Measurements from ENCODE around the gene USP53.

The USP53 gene

DNA sequence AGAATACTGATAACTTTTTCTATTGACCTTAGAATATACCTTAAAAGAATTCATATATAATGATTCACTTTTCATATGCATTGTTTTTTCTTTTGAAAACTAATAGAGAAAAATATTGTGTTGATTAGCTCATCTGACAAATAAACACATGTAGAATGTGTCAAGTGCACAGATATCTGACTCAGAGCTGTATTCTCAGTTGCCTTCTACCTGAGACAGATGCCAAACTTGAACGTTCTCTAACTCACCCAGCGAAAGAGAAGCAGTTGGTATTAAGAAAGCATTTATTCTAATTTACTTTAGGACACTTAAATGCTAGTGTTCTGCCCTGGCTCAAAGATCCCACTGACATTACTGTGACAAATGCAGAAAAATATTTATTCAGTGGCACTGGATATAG, 28.1 kb downstream of the USP53 start:
- Histone ChIP-seq H3K9me2 (replicated peaks; ENCODE audit: control insufficient read depth, low read length) (no peaks in the 10 kb centered on the region), H3K4me1 (ENCODE audit: control insufficient read depth, low read length) (peaks cover 54% of the 10 kb centered on the region), H3K4me2 (ENCODE audit: low read length) (no peak overlapping the region), H3K79me2 (ENCODE audit: control insufficient read depth, low read length) (peaks cover 82% of the 10 kb centered on the region), H3K36me3 (ENCODE audit: control insufficient read depth, low read length) (peaks cover 89% of the 10 kb centered on the region), H3K9me3 (ENCODE audit: control insufficient read depth, insufficient read depth, low read length) (no peaks in the 10 kb centered on the region), H3F3A (ENCODE audit: control insufficient read depth, insufficient read depth) (peaks cover 13% of the 10 kb centered on the region), H3K27me3 (ENCODE audit: control insufficient read depth, low read length) (no peaks in the 10 kb centered on the region), H3K27ac (ENCODE audit: low read depth, low read length) (no peak overlapping the region), H4K20me1 (ENCODE audit: control insufficient read depth, insufficient read depth, low read depth, low read length) (no peaks in the 10 kb centered on the region), H3K4me3 (ENCODE audit: low read length) (no peak overlapping the region)
- TF ChIP-seq, protein P1, sequence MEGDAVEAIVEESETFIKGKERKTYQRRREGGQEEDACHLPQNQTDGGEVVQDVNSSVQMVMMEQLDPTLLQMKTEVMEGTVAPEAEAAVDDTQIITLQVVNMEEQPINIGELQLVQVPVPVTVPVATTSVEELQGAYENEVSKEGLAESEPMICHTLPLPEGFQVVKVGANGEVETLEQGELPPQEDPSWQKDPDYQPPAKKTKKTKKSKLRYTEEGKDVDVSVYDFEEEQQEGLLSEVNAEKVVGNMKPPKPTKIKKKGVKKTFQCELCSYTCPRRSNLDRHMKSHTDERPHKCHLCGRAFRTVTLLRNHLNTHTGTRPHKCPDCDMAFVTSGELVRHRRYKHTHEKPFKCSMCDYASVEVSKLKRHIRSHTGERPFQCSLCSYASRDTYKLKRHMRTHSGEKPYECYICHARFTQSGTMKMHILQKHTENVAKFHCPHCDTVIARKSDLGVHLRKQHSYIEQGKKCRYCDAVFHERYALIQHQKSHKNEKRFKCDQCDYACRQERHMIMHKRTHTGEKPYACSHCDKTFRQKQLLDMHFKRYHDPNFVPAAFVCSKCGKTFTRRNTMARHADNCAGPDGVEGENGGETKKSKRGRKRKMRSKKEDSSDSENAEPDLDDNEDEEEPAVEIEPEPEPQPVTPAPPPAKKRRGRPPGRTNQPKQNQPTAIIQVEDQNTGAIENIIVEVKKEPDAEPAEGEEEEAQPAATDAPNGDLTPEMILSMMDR (IDR thresholded peaks at IDR 0.05; ENCODE audit: low read depth, low read length, poor library complexity, severe bottlenecking), result no peak
- TF ChIP-seq EZH2phosphoT487 (IDR thresholded peaks at IDR 0.05; ENCODE audit: borderline replicate concordance, low read length), result no peak

DNA sequence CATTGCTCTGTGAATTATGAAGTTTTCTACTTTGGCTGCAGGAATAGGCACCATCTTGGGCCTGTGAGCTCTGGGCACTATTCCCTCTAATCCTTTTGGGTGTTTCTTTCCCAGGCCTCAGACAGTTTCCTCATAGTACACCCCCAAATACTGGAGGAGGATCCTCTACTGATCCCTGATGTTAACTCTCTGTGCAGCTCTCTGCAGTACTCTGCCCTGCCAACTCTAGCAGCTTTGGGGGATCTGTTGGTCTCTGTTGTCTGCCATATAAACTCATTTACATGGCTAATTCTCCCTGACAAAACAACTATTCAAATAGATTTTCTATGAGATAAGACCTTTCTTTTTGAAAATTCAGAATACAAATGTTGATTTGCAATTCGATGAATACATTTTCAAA, 29.9 kb downstream of the USP53 start:
- no peaks in the 10 kb centered on the region for H3K27me3 ChIP-seq (ENCODE audit: control insufficient read depth, low read length)
- H3K4me1 ChIP-seq (ENCODE audit: control insufficient read depth, low read length), result peaks cover 53% of the 10 kb centered on the region
- peaks cover 74% of the 10 kb centered on the region for H3K79me2 ChIP-seq (ENCODE audit: control insufficient read depth, low read length)
- no peaks in the 10 kb centered on the region for H3K9me2 ChIP-seq (replicated peaks; ENCODE audit: control insufficient read depth, low read length)
- peaks cover 90% of the 10 kb centered on the region for H3K36me3 ChIP-seq (ENCODE audit: control insufficient read depth, low read length)
- peaks cover 15% of the 10 kb centered on the region for H3F3A ChIP-seq (ENCODE audit: control insufficient read depth, insufficient read depth)
- no peaks in the 10 kb centered on the region for H3K9me3 ChIP-seq (ENCODE audit: control insufficient read depth, insufficient read depth, low read length)
- no peaks in the 10 kb centered on the region for H4K20me1 ChIP-seq (ENCODE audit: control insufficient read depth, insufficient read depth, low read depth, low read length)
- H3K4me2 ChIP-seq (ENCODE audit: low read length), result no peak overlapping the region
- no peak overlapping the region for H3K27ac ChIP-seq (ENCODE audit: low read depth, low read length)
- TF ChIP-seq, protein P1 (IDR thresholded peaks at IDR 0.05; ENCODE audit: low read depth, low read length, poor library complexity, severe bottlenecking), result no peak
- no peak overlapping the region for H3K4me3 ChIP-seq (ENCODE audit: low read length)

DNA sequence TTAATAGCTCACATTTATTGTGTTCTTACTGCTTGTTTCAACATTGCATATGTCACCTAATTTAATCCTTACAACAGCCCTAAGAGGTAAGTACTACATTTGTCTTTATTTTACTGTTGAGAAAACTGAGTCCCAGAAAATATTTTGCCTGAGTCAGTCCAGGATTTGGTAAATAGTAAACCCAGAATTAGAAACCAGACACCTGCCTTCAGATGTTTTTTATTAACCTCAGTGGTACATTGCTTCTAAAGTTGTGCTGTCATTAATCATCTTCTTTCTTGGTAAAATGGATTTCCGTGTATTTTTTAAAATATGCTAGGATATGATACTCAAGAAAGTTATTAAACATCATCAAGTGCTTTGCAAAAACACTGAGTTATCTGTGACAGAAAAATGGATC, 31.4 kb downstream of the USP53 start:
- peaks cover 68% of the 10 kb centered on the region for H3K79me2 ChIP-seq (ENCODE audit: control insufficient read depth, low read length)
- peaks cover 19% of the 10 kb centered on the region for H3F3A ChIP-seq (ENCODE audit: control insufficient read depth, insufficient read depth)
- H3K4me3 ChIP-seq (ENCODE audit: low read length), result no peak overlapping the region
- peaks cover 49% of the 10 kb centered on the region for H3K4me1 ChIP-seq (ENCODE audit: control insufficient read depth, low read length)
- H3K27me3 ChIP-seq (ENCODE audit: control insufficient read depth, low read length), result no peaks in the 10 kb centered on the region
- H3K36me3 ChIP-seq (ENCODE audit: control insufficient read depth, low read length), result peaks cover 90% of the 10 kb centered on the region
- no peaks in the 10 kb centered on the region for H3K9me2 ChIP-seq (replicated peaks; ENCODE audit: control insufficient read depth, low read length)
- no peak for TF ChIP-seq EZH2phosphoT487 (IDR thresholded peaks at IDR 0.05; ENCODE audit: borderline replicate concordance, low read length)
- TF ChIP-seq, protein P1 (IDR thresholded peaks at IDR 0.05; ENCODE audit: low read depth, low read length, poor library complexity, severe bottlenecking), result no peak
- 0 out of 2 replicates have a peak overlapping the region, but pooled peaks have one; percentile 43 for H3K4me2 ChIP-seq (ENCODE audit: low read length)
- H3K27ac ChIP-seq (ENCODE audit: low read depth, low read length), result no peak overlapping the region
- no peaks in the 10 kb centered on the region for H3K9me3 ChIP-seq (ENCODE audit: control insufficient read depth, insufficient read depth, low read length)
- H4K20me1 ChIP-seq (ENCODE audit: control insufficient read depth, insufficient read depth, low read depth, low read length), result no peaks in the 10 kb centered on the region
